ENCODE results near the gene IL1RAPL1. TPM values are rescaled to one million over a fixed set of nuclear protein-coding genes. Genes with fewer than 3 reads are reported as not detected.

IL1RAPL1 gene
- total RNA-seq, 1 donor: under 0.01 TPM

DNA sequence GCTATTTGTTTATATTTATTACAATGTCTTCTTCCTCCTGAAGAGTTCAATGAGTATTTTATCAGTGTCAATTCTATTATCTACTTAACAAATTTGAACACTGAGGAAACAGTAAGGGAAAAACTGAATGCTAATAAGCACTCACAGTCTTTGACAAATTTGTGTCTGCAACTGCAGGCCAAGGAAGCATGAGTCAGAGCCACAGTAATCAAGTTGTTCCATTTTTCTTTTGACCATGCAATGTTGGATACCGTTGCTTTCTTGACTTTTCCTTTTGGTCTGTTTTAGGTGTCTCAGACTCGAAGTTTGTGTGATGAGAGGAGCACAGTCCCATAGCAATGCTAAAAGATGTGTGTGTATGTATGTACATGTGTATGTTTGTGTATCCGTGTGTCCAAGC, 359.6 kb downstream of the IL1RAPL1 start:
- DNase-seq (ENCODE audit: low read depth in 2 of 3, low spot score in 2 of 3): no peak

DNA sequence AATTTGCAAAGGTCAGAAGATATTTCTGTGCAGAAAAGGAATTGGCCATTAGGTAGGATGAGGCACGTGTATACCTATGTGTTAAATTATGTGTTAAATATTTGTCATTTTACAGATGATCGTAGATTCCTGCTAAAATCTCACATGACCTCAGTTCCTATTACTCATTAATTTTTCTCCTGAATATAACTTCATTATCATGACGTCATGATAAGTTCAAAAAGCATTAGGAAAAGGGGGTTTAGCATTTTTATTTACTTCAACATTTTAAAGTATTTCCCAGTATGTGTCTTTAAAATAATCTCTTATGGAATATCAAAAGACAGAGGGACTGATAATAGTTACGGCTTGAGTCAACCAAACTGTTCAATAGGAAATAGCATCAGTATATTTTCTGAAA, 372.8 kb downstream of the IL1RAPL1 start:
- DNase-seq (ENCODE audit: low read depth in 2 of 3, low spot score in 2 of 3): no peak

DNA sequence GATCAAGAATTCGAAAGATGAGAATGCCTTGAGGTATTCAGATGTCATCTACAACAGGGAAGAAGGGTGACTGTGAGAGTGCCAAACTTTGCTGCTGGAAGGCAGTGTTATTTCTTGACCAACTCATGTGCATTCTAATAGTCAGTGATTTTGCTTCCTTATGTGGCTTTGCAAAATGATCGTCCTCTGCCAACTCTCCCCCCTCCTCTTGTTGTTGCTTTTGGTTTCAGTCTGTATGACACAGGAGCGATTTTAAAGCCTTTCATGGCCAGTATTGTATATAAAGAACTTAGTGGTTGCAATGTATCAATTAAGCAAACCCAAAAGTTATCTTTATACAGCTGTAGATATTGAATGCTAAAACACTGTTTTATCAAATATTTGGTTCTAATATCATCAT, 379.1 kb downstream of the IL1RAPL1 start:
- DNase-seq (ENCODE audit: low read depth in 2 of 3, low spot score in 2 of 3): no peak

- DNase-seq (ENCODE audit: low read depth in 2 of 3, low spot score in 2 of 3): no peak
Observed at GRCh38 chrX:28969126-28969525, 381.9 kb downstream of the IL1RAPL1 start.

GRCh38 chrX:28979877-28980276, 392.6 kb downstream of the IL1RAPL1 start:
- no peak for DNase-seq (ENCODE audit: low read depth in 2 of 3, low spot score in 2 of 3)

DNA sequence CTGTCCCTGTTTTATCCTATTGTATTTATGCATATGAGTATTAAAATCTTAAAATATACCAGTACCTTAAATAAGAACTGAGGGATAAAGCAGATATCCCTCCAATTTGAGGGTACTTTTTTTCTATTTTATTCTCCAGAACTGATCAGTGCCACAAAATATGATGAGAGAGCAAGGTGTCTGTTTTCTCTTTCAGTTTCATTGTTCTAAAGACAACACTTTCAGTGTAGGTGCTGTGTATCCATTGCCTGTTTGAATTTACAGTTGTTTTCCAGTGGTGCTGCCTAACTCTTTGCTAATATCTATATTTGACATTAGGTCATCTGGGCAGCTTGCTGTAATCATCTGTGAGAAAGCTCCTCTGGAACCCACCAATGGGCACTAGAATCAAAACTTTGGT, 394.7 kb downstream of the IL1RAPL1 start:
- no peak for DNase-seq (ENCODE audit: low read depth in 2 of 3, low spot score in 2 of 3)

DNA sequence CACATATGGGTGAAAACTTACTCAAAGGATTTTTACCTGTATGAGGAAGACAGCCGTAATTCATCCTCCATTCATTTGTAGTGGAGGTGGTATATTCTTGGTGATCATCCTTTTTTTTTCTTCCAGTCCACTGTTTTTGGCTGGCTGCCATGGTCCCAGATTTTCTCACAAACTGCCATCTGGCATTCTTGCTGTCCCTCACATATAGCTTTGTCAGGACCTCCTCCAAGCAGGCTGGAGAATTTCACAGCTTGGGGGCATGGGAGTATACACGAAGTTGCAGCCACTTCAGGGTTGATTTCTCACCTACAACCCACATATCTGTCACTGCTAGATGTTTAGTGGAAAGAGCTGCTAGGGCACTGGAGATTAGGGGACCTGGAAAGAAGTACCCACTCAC, 401.0 kb downstream of the IL1RAPL1 start:
- DNase-seq (ENCODE audit: low read depth in 2 of 3, low spot score in 2 of 3): no peak

- no peak for DNase-seq (ENCODE audit: low read depth in 2 of 3, low spot score in 2 of 3)
Observed at GRCh38 chrX:28997706-28998463, 410.6 kb downstream of the IL1RAPL1 start.

DNA sequence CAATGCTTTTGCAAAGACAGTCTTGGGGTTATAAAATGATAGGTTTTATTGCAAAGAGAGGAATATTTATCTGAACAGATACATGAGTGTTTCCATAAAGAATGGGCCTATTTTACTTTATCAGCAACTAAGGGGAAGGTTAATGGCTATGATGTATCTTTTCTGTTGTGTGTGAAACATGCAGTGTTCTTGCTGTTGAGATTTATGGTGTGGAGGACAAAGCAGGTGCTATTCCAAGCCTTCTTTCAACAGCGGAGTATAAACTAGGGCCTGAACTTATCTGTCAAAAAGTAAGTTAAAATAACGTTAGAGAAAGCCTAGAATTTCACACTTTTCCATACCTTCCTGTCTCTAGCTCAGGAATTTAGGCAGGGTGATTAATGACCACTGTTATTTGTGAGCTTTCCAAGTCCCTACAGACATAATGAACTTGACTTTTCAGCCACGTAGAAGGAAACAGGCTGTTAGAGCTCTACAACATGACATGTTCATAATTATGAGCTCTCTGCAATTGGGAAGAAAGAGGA, 411.4 kb downstream of the IL1RAPL1 start:
- DNase-seq (ENCODE audit: low read depth in 2 of 3, low spot score in 2 of 3): no peak

GRCh38 chrX:29012867-29013266, 425.6 kb downstream of the IL1RAPL1 start:
- no peak for DNase-seq (ENCODE audit: low read depth in 2 of 3, low spot score in 2 of 3)

DNA sequence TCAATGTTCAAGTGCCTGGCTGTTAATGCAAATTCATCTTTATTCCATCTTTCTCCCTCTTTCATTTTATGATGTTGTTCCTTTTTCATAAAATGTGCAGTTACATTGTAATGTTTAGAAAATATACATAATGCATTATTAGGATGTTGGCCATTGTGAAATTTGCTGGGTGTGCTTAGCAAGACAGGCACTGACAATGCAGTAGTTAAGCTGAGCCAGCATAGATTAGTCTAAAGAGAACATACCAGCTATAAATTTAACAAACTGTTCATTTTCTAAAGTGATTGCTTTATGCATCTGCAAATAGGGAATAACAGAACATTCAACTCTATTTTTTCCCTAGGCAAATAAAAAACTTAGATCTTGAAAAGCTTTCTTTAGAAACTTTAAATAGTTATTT, 436.0 kb downstream of the IL1RAPL1 start:
- DNase-seq (ENCODE audit: low read depth in 2 of 3, low spot score in 2 of 3): no peak

DNA sequence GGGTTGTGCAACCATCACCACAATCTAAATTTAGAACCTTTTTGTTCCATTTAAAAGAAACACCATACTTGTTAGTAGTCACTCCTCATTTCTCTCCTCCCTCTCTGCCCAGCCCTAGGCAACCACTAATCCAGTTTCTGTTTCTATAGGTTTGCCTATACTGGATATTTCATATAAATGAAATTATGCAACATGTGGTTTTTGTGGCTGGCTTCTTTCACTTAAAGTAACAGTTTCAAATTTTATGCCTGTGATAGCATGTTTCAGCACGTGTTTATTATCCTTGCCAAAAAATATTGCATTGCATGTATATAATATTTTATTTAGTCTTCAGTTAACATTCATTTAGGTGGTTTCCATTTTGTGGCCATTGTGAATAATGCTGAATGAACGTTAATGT, 437.6 kb downstream of the IL1RAPL1 start:
- peak in 1 of 3 donors; percentile 0 for DNase-seq (ENCODE audit: low read depth in 2 of 3, low spot score in 2 of 3)

- no peak for DNase-seq (ENCODE audit: low read depth in 2 of 3, low spot score in 2 of 3)
Observed at GRCh38 chrX:29039501-29039900, 452.3 kb downstream of the IL1RAPL1 start.

DNA sequence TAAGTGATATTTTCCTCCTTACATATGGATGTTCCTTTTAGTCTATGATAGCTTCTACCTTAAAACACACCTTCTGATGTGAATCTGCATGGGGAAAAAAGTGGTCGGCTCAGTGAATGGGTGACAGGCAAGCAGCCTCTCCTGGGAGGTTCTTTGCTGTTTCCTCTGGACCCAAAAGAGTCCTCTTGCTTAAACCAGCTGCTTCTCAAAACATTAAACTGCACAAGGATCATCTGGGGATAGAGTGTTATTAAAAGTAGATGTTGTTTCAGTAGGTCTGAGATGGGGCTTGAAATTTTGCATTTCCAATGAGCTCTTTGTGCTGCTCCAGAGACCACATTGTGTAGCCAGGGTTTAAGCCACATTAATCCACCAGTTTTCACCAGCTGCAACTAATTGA, 452.9 kb downstream of the IL1RAPL1 start:
- no peak for DNase-seq (ENCODE audit: low read depth in 2 of 3, low spot score in 2 of 3)

GRCh38 chrX:29042341-29042740, 455.1 kb downstream of the IL1RAPL1 start:
- no peak for DNase-seq (ENCODE audit: low read depth in 2 of 3, low spot score in 2 of 3)

DNA sequence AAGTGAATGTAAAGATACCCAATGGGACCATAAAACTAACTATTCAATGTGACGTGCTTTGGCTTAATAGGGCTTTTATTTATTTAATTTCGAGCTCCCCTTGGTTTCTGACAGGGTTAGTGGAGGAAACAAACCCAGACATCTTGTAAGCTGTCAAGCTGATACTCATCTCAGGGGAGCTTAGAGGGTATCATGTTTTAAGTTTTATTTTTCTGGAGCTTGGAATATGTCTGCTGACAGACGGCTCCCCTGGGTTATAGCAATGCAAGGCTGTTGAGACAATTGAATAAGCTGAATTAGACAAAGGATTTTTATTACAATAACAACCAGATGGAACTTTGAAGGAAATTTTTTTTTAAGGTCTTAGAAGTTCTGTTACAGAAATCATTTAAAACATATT, 456.5 kb downstream of the IL1RAPL1 start:
- no peak for DNase-seq (ENCODE audit: low read depth in 2 of 3, low spot score in 2 of 3)

GRCh38 chrX:29044423-29045184, 457.4 kb downstream of the IL1RAPL1 start:
- no peak for DNase-seq (ENCODE audit: low read depth in 2 of 3, low spot score in 2 of 3)

- no peak for DNase-seq (ENCODE audit: low read depth in 2 of 3, low spot score in 2 of 3)
Observed at GRCh38 chrX:29065477-29065876, 478.2 kb downstream of the IL1RAPL1 start.

DNA sequence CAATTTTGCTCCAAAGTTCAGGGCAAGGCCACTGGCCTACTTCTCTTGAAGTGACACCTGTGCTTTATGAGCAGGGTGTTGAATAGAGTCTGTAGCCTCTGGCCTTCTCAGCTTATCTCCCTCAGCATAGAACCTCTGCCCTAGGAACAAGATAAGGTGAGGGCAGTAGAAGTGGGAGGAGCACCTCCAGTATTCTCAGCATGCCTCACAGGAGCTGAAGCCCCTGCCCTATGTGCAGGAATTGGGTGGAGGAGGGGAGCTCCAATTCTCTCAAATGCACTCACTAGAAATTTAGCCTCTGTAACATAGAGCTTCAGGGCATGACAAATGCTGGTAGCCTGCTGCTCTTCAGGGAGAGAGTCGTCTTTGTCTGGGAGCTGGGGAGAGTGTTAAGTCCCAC, 479.3 kb downstream of the IL1RAPL1 start:
- no peak for DNase-seq (ENCODE audit: low read depth in 2 of 3, low spot score in 2 of 3)

DNA sequence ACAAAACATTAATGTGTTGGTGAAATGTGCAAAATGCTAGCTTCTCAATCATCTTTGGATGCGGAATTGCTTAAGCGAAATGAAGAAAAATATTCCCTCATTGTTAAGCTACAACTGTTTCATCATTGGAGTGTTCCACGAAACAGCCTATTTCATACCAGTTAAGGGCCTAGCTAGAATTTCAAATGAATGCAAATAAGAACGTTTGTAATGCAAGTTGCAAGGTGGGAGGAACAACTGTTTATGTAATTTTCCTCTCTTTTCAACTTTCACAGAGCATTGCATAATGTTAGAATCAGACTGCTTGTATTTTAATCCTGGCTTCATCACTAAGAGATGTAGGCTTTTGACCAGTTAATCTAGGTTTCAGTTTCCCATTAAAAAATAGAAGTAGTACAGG, 480.1 kb downstream of the IL1RAPL1 start:
- no peak for DNase-seq (ENCODE audit: low read depth in 2 of 3, low spot score in 2 of 3)

- no peak for DNase-seq (ENCODE audit: low read depth in 2 of 3, low spot score in 2 of 3)
Observed at GRCh38 chrX:29071525-29072320, 484.5 kb downstream of the IL1RAPL1 start.
